Adrenal gland (tissue), 5 donors: ENCODE measurements around the gene ZP2.

ENCODE experiments used
- POLR2A ChIP-seq, 2 donors: fragments of 450-650 bp; IDR thresholded peaks; one replicate each; pipeline ENCODE4 v1.6.1; 2017; ENCODE audit warnings: antibody characterized with exemption in 2 of 2, mild to moderate bottlenecking in 2 of 2, moderate library complexity in 1 of 2
- TF ChIP-seq, protein P1 (sequence below), 6 experiments: fragments of 450-650 bp in 4 of 6; fragments of 200-600 bp in 2 of 6; sonication (generic) in 1 of 6; IDR thresholded peaks; 1 replicate in 5 of 6; 2 replicates in 1 of 6; pipeline versions ENCODE4 v1.5.1 to v1.8.0; 2016 to 2021; ENCODE audit warnings: antibody characterized with exemption in 6 of 6, mild to moderate bottlenecking in 2 of 6, moderate library complexity in 1 of 6
- donor health status: DM: no; HTN: no; CAD: no.

DNA sequence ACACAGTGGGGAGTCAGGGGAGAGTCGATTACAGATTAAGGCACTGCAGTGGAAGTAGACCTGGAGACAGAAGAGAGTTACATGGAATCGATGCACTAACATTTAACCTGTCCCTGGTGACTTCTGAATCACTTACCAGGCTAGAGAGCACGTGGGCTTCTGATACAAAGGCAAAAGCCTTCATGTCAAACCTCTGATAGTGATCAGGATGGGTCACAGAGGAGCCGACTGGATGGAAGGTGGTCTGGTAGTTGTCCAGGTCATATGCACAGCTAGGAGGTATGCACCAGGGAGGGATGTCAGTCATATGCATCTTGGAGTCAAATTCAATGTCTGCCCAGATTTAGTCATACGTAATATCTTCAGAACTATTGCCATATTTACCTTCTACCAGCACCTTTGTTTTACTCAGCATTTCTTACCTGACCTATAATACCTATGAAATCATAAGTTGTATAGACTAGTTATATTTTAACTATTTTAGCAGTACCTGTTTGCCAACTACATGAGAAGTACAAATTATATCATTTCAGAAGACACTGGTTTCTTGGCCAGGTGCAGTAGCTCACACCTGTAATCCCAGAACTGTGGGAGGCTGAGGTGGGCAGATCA is 11.7 kb downstream of the ZP2 start:
- TF ChIP-seq, protein P1, sequence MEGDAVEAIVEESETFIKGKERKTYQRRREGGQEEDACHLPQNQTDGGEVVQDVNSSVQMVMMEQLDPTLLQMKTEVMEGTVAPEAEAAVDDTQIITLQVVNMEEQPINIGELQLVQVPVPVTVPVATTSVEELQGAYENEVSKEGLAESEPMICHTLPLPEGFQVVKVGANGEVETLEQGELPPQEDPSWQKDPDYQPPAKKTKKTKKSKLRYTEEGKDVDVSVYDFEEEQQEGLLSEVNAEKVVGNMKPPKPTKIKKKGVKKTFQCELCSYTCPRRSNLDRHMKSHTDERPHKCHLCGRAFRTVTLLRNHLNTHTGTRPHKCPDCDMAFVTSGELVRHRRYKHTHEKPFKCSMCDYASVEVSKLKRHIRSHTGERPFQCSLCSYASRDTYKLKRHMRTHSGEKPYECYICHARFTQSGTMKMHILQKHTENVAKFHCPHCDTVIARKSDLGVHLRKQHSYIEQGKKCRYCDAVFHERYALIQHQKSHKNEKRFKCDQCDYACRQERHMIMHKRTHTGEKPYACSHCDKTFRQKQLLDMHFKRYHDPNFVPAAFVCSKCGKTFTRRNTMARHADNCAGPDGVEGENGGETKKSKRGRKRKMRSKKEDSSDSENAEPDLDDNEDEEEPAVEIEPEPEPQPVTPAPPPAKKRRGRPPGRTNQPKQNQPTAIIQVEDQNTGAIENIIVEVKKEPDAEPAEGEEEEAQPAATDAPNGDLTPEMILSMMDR (IDR thresholded peaks at IDR 0.05) = no peak
- no peak for TF ChIP-seq POLR2A (IDR thresholded peaks at IDR 0.05)
